Vagina (tissue), 2 donors: ENCODE results near the gene AP1B1.

Experiments
- CTCF ChIP-seq, 3 experiments: fragments of 450-650 bp in 2 of 3; fragments of 200-600 bp in 1 of 3; sonication (generic) in 1 of 3; IDR thresholded peaks; one replicate each; pipeline ENCODE4 v1.5.1; 2017 to 2019; ENCODE audit warnings: antibody characterized with exemption in 3 of 3, mild to moderate bottlenecking in 2 of 3, moderate library complexity in 2 of 3
- POLR2A ChIP-seq, 2 donors: fragments of 450-650 bp; IDR thresholded peaks; one replicate each; pipeline ENCODE4 v1.6.1; 2017; ENCODE audit warnings: antibody characterized with exemption in 2 of 2, mild to moderate bottlenecking in 2 of 2, moderate library complexity in 2 of 2
- POLR2AphosphoS5 ChIP-seq, 2 donors: sonication (generic); formaldehyde crosslinking; IDR thresholded peaks; one replicate each; pipeline ENCODE4 v1.9.0; 2017; ENCODE audit warnings: antibody characterized with exemption in 2 of 2, mild to moderate bottlenecking in 2 of 2, low read depth in 1 of 2; ENCODE audit not compliant: insufficient read depth in 1 of 2

DNA sequence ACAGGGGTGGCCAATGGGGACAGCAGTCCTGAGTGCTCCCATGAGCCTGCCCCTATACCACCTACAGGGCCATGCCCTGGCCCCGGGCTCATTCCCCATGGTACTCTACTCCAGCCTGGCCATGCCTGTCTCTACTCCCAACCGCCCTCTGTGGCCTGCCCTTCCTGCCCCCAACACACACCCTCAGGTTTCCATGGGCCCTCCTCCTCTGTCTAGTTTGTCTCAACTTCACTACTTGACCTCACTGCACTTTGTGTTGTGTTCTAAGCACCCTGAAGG lies 46.6 kb downstream of the AP1B1 start:
- no peak for TF ChIP-seq CTCF (IDR thresholded peaks at IDR 0.05)
- TF ChIP-seq POLR2A (IDR thresholded peaks at IDR 0.05), result no peak
- TF ChIP-seq POLR2AphosphoS5 (IDR thresholded peaks at IDR 0.05; ENCODE audit: insufficient read depth in 1 of 2, low read depth in 1 of 2), result no peak
